Keratinocyte (primary cell): ENCODE results near the gene SIDT2. TPM values are rescaled to one million over a fixed set of nuclear protein-coding genes. Genes with fewer than 3 reads are reported as not detected.

Experiments
- DNase-seq: peaks from one replicate; pipeline ENCODE4 v3.0.0-alpha.2; 2011; ENCODE audit warnings: low read depth, missing footprints, low spot score
- FAIRE-seq: peaks from 2 replicates; lab custom pipeline; 2011; peaks lifted over from hg19 to GRCh38; lab: Jason Lieb, UNC
- H2AFZ ChIP-seq: 2 replicates; pipeline ENCODE4 v1.6.0; 2012; ENCODE audit warnings: low read length, control low read depth, inconsistent platforms; ENCODE audit not compliant: control insufficient read depth
- H3K27ac ChIP-seq: 2 replicates; pipeline ENCODE4 v1.5.1; 2011; ENCODE audit warnings: low read length; ENCODE audit not compliant: control insufficient read depth, insufficient read depth
- H3K27me3 ChIP-seq: 3 replicates; pipeline ENCODE4 v1.6.0; 2011; ENCODE audit warnings: low read length; ENCODE audit not compliant: control insufficient read depth, insufficient read depth; ENCODE audit errors: extremely low read depth
- H3K36me3 ChIP-seq, 2 experiments: 2 replicates in 1 of 2; 3 replicates in 1 of 2; pipeline ENCODE4 v1.5.1; 2011; ENCODE audit warnings: low read length in 2 of 2, mild to moderate bottlenecking in 1 of 2; ENCODE audit not compliant: control insufficient read depth in 2 of 2, insufficient read depth in 2 of 2; ENCODE audit errors: extremely low read depth in 1 of 2
- H3K4me1 ChIP-seq: 3 replicates; pipeline ENCODE4 v1.5.1; 2011; ENCODE audit warnings: low read length; ENCODE audit not compliant: control insufficient read depth, insufficient read depth; ENCODE audit errors: extremely low read depth
- H3K4me2 ChIP-seq: 3 replicates; pipeline ENCODE4 v1.6.0; 2011; ENCODE audit warnings: low read depth, low read length; ENCODE audit not compliant: control insufficient read depth, insufficient read depth; ENCODE audit errors: extremely low read depth
- H3K4me3 ChIP-seq, 3 experiments: fragments of 200-600 bp in 1 of 3; sonication (generic) in 1 of 3; 2 replicates in 2 of 3; 3 replicates in 1 of 3; pipeline ENCODE4 v1.5.1; 2011 to 2016; ENCODE audit warnings: low read length in 3 of 3, mild to moderate bottlenecking in 3 of 3, control low read depth in 2 of 3, inconsistent platforms in 1 of 3, low read depth in 1 of 3, mixed read lengths in 1 of 3, mixed run types in 1 of 3, moderate library complexity in 1 of 3; ENCODE audit not compliant: control insufficient read depth in 2 of 3, insufficient read depth in 2 of 3; ENCODE audit errors: extremely low read depth in 1 of 3
- H3K79me2 ChIP-seq: 2 replicates; pipeline ENCODE4 v1.6.0; 2012; ENCODE audit warnings: low read length; ENCODE audit not compliant: control insufficient read depth, insufficient read depth
- H3K9ac ChIP-seq: 3 replicates; pipeline ENCODE4 v1.6.0; 2011; ENCODE audit warnings: low read length; ENCODE audit not compliant: control insufficient read depth, insufficient read depth; ENCODE audit errors: extremely low read depth
- H3K9me1 ChIP-seq: 3 replicates; pipeline ENCODE4 v1.6.0; 2011; ENCODE audit warnings: low read length; ENCODE audit not compliant: control insufficient read depth, insufficient read depth; ENCODE audit errors: extremely low read depth
- H3K9me3 ChIP-seq: 2 replicates; pipeline ENCODE4 v1.5.1; 2012; ENCODE audit warnings: low read depth, low read length; ENCODE audit not compliant: control insufficient read depth
- H4K20me1 ChIP-seq: 3 replicates; pipeline ENCODE4 v1.6.0; 2011; ENCODE audit warnings: low read length; ENCODE audit not compliant: control insufficient read depth, insufficient read depth; ENCODE audit errors: extremely low read depth
- CTCF ChIP-seq, 3 experiments: IDR thresholded peaks in 1 of 3; conservative IDR thresholded peaks in 1 of 3; optimal IDR thresholded peaks in 1 of 3; 2 replicates in 2 of 3; 3 replicates in 1 of 3; pipeline versions ENCODE3 to v1.5.1; 2011; ENCODE audit warnings: low read length in 3 of 3, mild to moderate bottlenecking in 3 of 3, moderate library complexity in 2 of 3, control low read depth in 1 of 3, inconsistent platforms in 1 of 3; ENCODE audit not compliant: insufficient read depth in 2 of 3; ENCODE audit errors: extremely low read depth in 1 of 3
- EZH2 ChIP-seq: IDR thresholded peaks from one replicate; pipeline ENCODE4 v1.6.1; 2012; ENCODE audit warnings: inconsistent platforms, mild to moderate bottlenecking, low read length, moderate library complexity
- dilution Hi-C: fragments of 300-500 bp; cut with MboI; formaldehyde crosslinking; loops from one replicate; pipeline ENCODE4 v1.7.0; 2020; ENCODE audit warnings: low sequenced_read_pairs; ENCODE audit not compliant: extremely low pct_ligation_motif_present
- polyA plus RNA-seq, 5 experiments: library from polyadenylated mRNA; depleted of rRNA in 3 of 5; stranded (reverse) in 3 of 5; stranded (forward) in 1 of 5; unstranded in 1 of 5; fragments of >200 nt; gene quantifications; 1 replicate in 1 of 5; 2 replicates in 3 of 5; 3 replicates in 1 of 5; pipeline versions ENCODE4 v1.2.1 to v1.2.3, GENCODE V29; 2011 to 2012; ENCODE audit warnings: missing spikeins in 2 of 5, low read depth in 1 of 5, low replicate concordance in 1 of 5

The SIDT2 gene
- polyA plus RNA-seq, 1 donor (not counting 4 experiments of a cell fraction or from before 2014, with no cell fraction given), result 9.8 TPM

- no peak overlapping the region for H3K27ac ChIP-seq
- DNase-seq (no peak), FAIRE-seq (no peak)
- H3K27me3 ChIP-seq, result no peaks in the 10 kb centered on the region
- no peak overlapping the region for H3K4me3 ChIP-seq
- H3K4me2 ChIP-seq, result no peak overlapping the region
- H3K9me1 ChIP-seq, result no peaks in the 10 kb centered on the region
- no peak for TF ChIP-seq EZH2
- TF ChIP-seq CTCF (optimal IDR thresholded peaks at IDR 0.05 in 1 of 3, IDR thresholded peaks at IDR 0.05 in 1 of 3, conservative IDR thresholded peaks at IDR 0.05 in 1 of 3; ENCODE audit: extremely low read depth in 1 of 3, insufficient read depth in 2 of 3, low read length in 3 of 3), result no peak
- H4K20me1 ChIP-seq, result peaks cover 3% of the 10 kb centered on the region
- no peak overlapping the region for H2AFZ ChIP-seq
- peaks cover 6% of the 10 kb centered on the region for H3K79me2 ChIP-seq
- peaks cover 7% of the 10 kb centered on the region for H3K4me1 ChIP-seq
- H3K9ac ChIP-seq, result no peak overlapping the region
- peaks cover 10 to 19% of the 10 kb centered on the region in 2 experiments for H3K36me3 ChIP-seq
- H3K9me3 ChIP-seq, result no peaks in the 10 kb centered on the region
- dilution Hi-C loops, result no loop called here
These were observed 7.0 kb upstream of the SIDT2 start for GRCh38 chr11:117171404-117172061.

- no peak overlapping the region for H3K4me3 ChIP-seq
- H3K27me3 ChIP-seq, result no peaks in the 10 kb centered on the region
- no peak overlapping the region for H3K9ac ChIP-seq
- DNase-seq (no peak), FAIRE-seq (no peak)
- H3K27ac ChIP-seq, result peak overlapping the region; percentile 23
- peaks cover 4 to 15% of the 10 kb centered on the region in 2 experiments for H3K36me3 ChIP-seq
- TF ChIP-seq EZH2 (no peak), CTCF (optimal IDR thresholded peaks at IDR 0.05 in 1 of 3, IDR thresholded peaks at IDR 0.05 in 1 of 3, conservative IDR thresholded peaks at IDR 0.05 in 1 of 3; ENCODE audit: extremely low read depth in 1 of 3, insufficient read depth in 2 of 3, low read length in 3 of 3) (no peak)
- no peak overlapping the region for H2AFZ ChIP-seq
- peaks cover 7% of the 10 kb centered on the region for H3K4me1 ChIP-seq
- H4K20me1 ChIP-seq, result no peaks in the 10 kb centered on the region
- dilution Hi-C loops, result no loop called here
- no peak overlapping the region for H3K4me2 ChIP-seq
- H3K79me2 ChIP-seq, result no peaks in the 10 kb centered on the region
- no peaks in the 10 kb centered on the region for H3K9me1 ChIP-seq
- no peaks in the 10 kb centered on the region for H3K9me3 ChIP-seq
These were observed 5.7 kb upstream of the SIDT2 start for GRCh38 chr11:117172724-117173421.
